CD4-positive, alpha-beta T cell (primary cell): ENCODE results near the gene SYPL1. TPM values are rescaled to one million over a fixed set of nuclear protein-coding genes. Genes with fewer than 3 reads are reported as not detected.
"Not testable (repeated sequence)": the region's sequence is repeated elsewhere in the genome, so short reads cannot be mapped to it uniquely, and the experiment has no call there.

Experiments
- ATAC-seq: fragments of 200-7000 bp; cut with Tn5 transposase; one replicate; pipeline ENCODE4 v1.10.0; 2022; ENCODE audit warnings: mild to moderate bottlenecking; ENCODE audit not compliant: poor library complexity
- CTCF ChIA-PET: fragments of 350-600 bp; sonication (Branson Sonifier 250); formaldehyde crosslinking; loops from one replicate; lab custom pipeline; 2021; ENCODE audit warnings: antibody characterized with exemption, inconsistent platforms; lab: Charles Lee
- POLR2A ChIA-PET: fragments of 350-600 bp; sonication (Branson Sonifier 250); formaldehyde crosslinking; loops from one replicate; lab custom pipeline; 2021; ENCODE audit warnings: antibody characterized with exemption, inconsistent platforms; lab: Charles Lee
- DNase-seq, 14 experiments: peaks; one replicate each; pipeline ENCODE4 v3.0.0-alpha.2; 2013 to 2020; ENCODE audit warnings: mixed read lengths in 2 of 14
- H3K27ac ChIP-seq, 2 donors: one replicate each; pipeline versions ENCODE4 v1.5.1 to v1.7.0; 2013; ENCODE audit warnings: low read length in 2 of 2, low read depth in 1 of 2, mild to moderate bottlenecking in 1 of 2
- H3K27me3 ChIP-seq, 2 experiments: 1 replicate in 1 of 2; 2 replicates in 1 of 2; pipeline versions ENCODE4 v1.6.1 to v1.7.0; 2013; ENCODE audit warnings: low read length in 2 of 2, control low read depth in 1 of 2, mild to moderate bottlenecking in 1 of 2, moderate library complexity in 1 of 2; ENCODE audit not compliant: insufficient read depth in 2 of 2, control insufficient read depth in 1 of 2
- H3K36me3 ChIP-seq: one replicate; pipeline ENCODE4 v1.6.1; 2013; ENCODE audit warnings: low read length, control low read depth; ENCODE audit not compliant: insufficient read depth
- H3K4me1 ChIP-seq: one replicate; pipeline ENCODE4 v1.6.1; 2013; ENCODE audit warnings: low read length, control low read depth; ENCODE audit not compliant: insufficient read depth
- H3K4me3 ChIP-seq: one replicate; pipeline ENCODE4 v1.5.1; 2013; ENCODE audit warnings: mild to moderate bottlenecking, low read length, moderate library complexity
- H3K9me3 ChIP-seq, 2 experiments: 1 replicate in 1 of 2; 2 replicates in 1 of 2; pipeline versions ENCODE4 v1.6.1 to v1.7.0; 2013; ENCODE audit warnings: low read length in 2 of 2, mild to moderate bottlenecking in 2 of 2, control low read depth in 1 of 2, moderate library complexity in 1 of 2; ENCODE audit not compliant: control insufficient read depth in 1 of 2, insufficient read depth in 1 of 2
- H3K27ac Mint-ChIP-seq: one replicate; pipeline ENCODE4 v1.8.0; 2020; ENCODE audit warnings: mixed read lengths
- H3K27me3 Mint-ChIP-seq: one replicate; pipeline ENCODE4 v1.8.0; 2021; ENCODE audit warnings: mixed read lengths
- H3K36me3 Mint-ChIP-seq: one replicate; pipeline ENCODE4 v1.8.0; 2021; ENCODE audit warnings: low read depth, mixed read lengths
- H3K4me1 Mint-ChIP-seq: one replicate; pipeline ENCODE4 v1.8.0; 2021; ENCODE audit warnings: low read depth, mixed read lengths
- H3K4me3 Mint-ChIP-seq: one replicate; pipeline ENCODE4 v1.8.0; 2020; ENCODE audit warnings: mild to moderate bottlenecking, mixed read lengths
- H3K9me3 Mint-ChIP-seq: one replicate; pipeline ENCODE4 v1.8.0; 2020; ENCODE audit warnings: mixed read lengths
- intact Hi-C, 2 experiments: fragments of 100-400 bp; cut with DNase I in 1 of 2; cut with micrococcal nuclease in 1 of 2; formaldehyde crosslinking; loops; one replicate each; pipeline versions ENCODE4 v1.15.1 to v1.9.0; 2023 to 2025; cut with DNase I, micrococcal nuclease
- total RNA-seq, 174 experiments: library from RNA in 2 of 174; stranded (reverse) in 2 of 174; gene quantifications; one replicate each; pipeline ENCODE4 v1.2.3 and lab custom pipeline; 2021 to 2026
- TF ChIP-seq, protein P1 (sequence below): fragments of 200-600 bp; IDR thresholded peaks from one replicate; pipeline ENCODE4 v1.8.0; 2022; ENCODE audit warnings: antibody characterized with exemption, mild to moderate bottlenecking

Gene SYPL1
- total RNA-seq, 2 experiments from 2014 or later, result 51.2 to 53.1 TPM

DNA sequence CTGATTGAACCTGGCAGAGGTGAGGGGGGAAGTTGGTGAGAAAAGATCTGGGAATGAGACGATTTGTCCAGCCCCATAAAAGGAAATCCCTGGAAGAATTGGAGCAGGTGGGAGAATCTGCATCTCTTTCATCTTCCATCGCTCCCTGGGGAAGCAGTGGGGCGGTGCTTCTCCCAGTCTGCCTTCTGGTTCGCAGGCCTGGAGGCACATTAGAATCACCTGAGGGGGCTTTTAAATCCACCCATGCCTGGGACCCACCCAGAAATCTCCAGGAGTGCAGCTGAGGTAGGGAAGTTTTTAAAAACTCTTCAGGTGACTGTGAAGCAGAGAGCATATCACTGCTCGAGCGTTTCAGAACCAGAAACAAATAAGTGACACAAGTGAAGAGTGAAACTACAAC lies 26.7 kb upstream of the SYPL1 start:
- Histone ChIP-seq H3K9me3 (no peaks in the 10 kb centered on the region), H3K27ac (no peak overlapping the region), H3K4me1 (no peaks in the 10 kb centered on the region), H3K4me3 (no peak overlapping the region), H3K27me3 (no peaks in the 10 kb centered on the region), H3K36me3 (no peaks in the 10 kb centered on the region)
- ATAC-seq (no peak), DNase-seq (no peak)
- CTCF ChIA-PET, result no interaction called here
- H3K4me1 Mint-ChIP-seq, result no peaks in the 10 kb centered on the region
- H3K9me3 Mint-ChIP-seq, result no peaks in the 10 kb centered on the region
- no peak overlapping the region for H3K4me3 Mint-ChIP-seq
- H3K27me3 Mint-ChIP-seq, result no peaks in the 10 kb centered on the region
- intact Hi-C loops, result no loop called here
- TF ChIP-seq, protein P1, sequence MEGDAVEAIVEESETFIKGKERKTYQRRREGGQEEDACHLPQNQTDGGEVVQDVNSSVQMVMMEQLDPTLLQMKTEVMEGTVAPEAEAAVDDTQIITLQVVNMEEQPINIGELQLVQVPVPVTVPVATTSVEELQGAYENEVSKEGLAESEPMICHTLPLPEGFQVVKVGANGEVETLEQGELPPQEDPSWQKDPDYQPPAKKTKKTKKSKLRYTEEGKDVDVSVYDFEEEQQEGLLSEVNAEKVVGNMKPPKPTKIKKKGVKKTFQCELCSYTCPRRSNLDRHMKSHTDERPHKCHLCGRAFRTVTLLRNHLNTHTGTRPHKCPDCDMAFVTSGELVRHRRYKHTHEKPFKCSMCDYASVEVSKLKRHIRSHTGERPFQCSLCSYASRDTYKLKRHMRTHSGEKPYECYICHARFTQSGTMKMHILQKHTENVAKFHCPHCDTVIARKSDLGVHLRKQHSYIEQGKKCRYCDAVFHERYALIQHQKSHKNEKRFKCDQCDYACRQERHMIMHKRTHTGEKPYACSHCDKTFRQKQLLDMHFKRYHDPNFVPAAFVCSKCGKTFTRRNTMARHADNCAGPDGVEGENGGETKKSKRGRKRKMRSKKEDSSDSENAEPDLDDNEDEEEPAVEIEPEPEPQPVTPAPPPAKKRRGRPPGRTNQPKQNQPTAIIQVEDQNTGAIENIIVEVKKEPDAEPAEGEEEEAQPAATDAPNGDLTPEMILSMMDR, result no peak
- H3K36me3 Mint-ChIP-seq, result no peaks in the 10 kb centered on the region
- H3K27ac Mint-ChIP-seq, result no peak overlapping the region
- POLR2A ChIA-PET, result no interaction called here

DNA sequence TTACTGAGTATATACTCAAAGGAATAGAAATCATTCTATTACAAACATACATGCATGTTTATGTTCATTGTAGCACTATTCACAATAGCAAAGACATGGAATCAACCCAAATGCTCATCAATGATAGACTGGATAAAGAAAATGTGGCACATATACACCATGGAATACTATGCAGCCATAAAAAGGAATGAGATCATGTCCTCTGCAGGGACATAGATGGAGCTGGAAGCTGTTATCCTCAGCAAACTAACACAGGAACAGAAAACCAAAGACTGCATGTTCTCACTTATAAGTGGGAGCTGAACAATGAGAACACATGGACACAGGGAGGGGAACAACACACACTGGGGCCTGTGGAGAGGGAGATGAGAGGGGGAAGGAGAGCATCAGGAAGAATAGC lies 26.1 kb upstream of the SYPL1 start:
- H3K36me3 ChIP-seq, CTCF ChIA-PET, DNase-seq, H3K27ac ChIP-seq, H3K27me3 Mint-ChIP-seq, H3K9me3 Mint-ChIP-seq, H3K9me3 ChIP-seq, POLR2A ChIA-PET, H3K4me1 Mint-ChIP-seq, H3K27ac Mint-ChIP-seq, H3K36me3 Mint-ChIP-seq, H3K4me3 Mint-ChIP-seq, H3K4me1 ChIP-seq, ATAC-seq, H3K4me3 ChIP-seq, H3K27me3 ChIP-seq, intact Hi-C loops: not testable (repeated sequence)

DNA sequence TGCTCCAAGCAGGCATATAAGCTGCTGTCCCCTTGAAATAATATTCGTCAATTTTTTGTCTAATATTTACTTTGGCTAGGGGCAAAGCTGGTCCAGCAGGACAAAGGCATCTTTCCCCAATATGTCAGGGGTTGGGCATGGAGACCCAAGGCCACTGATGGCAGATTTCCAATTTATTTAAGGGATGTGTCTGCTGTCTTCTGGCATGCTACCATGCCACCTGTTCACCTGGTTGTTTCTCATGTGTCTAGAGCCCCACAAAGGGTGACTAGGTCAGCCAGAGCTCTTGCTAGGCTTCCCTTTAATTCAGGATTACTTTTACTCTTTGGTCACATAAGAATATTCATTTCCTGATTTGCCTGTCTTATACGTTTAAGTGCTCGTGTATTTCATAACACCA lies 22.1 kb upstream of the SYPL1 start:
- H3K36me3 ChIP-seq, result no peaks in the 10 kb centered on the region
- Mint-ChIP-seq H3K4me1 (no peaks in the 10 kb centered on the region), H3K27ac (no peak overlapping the region), H3K36me3 (no peaks in the 10 kb centered on the region), H3K9me3 (no peaks in the 10 kb centered on the region), H3K4me3 (no peak overlapping the region), H3K27me3 (no peaks in the 10 kb centered on the region)
- no peak for DNase-seq
- ChIA-PET POLR2A (no interaction called here), CTCF (no interaction called here)
- H3K4me3 ChIP-seq, result no peak overlapping the region
- TF ChIP-seq, protein P1, result no peak
- H3K9me3 ChIP-seq, result no peaks in the 10 kb centered on the region
- H3K27ac ChIP-seq, result no peak overlapping the region
- intact Hi-C loops, result no loop called here
- no peaks in the 10 kb centered on the region for H3K27me3 ChIP-seq
- H3K4me1 ChIP-seq, result no peaks in the 10 kb centered on the region
- no peak for ATAC-seq

DNA sequence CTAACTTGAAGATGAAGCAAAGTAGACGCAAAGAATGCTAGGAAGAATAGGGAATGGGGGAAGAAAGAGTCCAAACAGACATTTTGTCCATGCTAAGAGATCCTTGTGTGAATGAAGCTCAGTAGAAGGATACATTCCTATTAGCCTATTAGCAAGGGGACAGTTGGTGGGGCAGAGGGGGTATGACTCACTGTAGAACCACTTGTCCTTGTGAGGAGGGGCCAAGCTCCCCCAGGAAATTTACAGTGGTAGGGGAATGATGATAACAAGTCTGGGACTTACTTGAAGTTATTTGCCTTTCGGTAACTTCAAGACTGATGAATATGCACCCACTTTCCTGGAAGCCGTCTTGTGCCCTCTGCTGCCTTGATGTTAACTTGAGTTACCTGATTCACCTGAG lies 17.2 kb upstream of the SYPL1 start:
- intact Hi-C loops, result no loop called here

More for the DNA sequence above, 17.2 kb upstream of the SYPL1 start:
- Histone ChIP-seq H3K27me3 (no peaks in the 10 kb centered on the region), H3K27ac (no peak overlapping the region), H3K36me3 (no peaks in the 10 kb centered on the region), H3K4me1 (no peaks in the 10 kb centered on the region), H3K9me3 (no peaks in the 10 kb centered on the region), H3K4me3 (no peak overlapping the region)
- peaks cover 15% of the 10 kb centered on the region for H3K4me1 Mint-ChIP-seq
- TF ChIP-seq, protein P1, result no peak
- DNase-seq (no peak), ATAC-seq (no peak)
- H3K9me3 Mint-ChIP-seq, result no peaks in the 10 kb centered on the region
- no peaks in the 10 kb centered on the region for H3K36me3 Mint-ChIP-seq
- H3K4me3 Mint-ChIP-seq, result no peak overlapping the region
- H3K27ac Mint-ChIP-seq, result no peak overlapping the region
- POLR2A ChIA-PET, result no interaction called here
- CTCF ChIA-PET, result no interaction called here
- H3K27me3 Mint-ChIP-seq, result no peaks in the 10 kb centered on the region
